Limb (tissue), 2 donors: ENCODE results near the gene RGS19.
"Not testable (repeated sequence)": the region's sequence is repeated elsewhere in the genome, so short reads cannot be mapped to it uniquely, and the experiment has no call there.

Experiments
- DNase-seq, 2 donors: peaks; one replicate each; pipeline ENCODE4 v3.0.0-alpha.2; 2016; ENCODE audit errors: extremely low spot score in 2 of 2

Gene RGS19

DNA sequence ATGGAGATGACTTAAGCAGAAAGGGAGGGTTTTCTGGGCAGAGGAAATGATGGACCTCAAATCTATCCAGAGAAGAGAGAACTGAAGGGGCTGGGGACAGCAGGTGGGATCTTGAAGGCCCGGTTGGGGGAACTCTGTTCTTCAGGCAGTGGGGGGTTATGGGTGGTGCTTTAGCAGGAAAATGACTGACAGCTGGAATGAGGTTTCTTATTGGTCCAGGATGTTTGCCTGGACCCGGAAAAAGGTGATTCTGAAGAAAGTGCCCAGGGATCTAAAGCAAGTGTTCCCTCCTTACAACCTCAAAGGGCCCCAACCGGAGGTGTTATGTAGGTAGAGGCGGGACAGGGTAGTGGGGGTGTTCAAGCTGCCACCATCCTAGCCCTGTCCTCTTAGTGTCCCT is 16.1 kb upstream of the RGS19 start:
- no peak for DNase-seq

DNA sequence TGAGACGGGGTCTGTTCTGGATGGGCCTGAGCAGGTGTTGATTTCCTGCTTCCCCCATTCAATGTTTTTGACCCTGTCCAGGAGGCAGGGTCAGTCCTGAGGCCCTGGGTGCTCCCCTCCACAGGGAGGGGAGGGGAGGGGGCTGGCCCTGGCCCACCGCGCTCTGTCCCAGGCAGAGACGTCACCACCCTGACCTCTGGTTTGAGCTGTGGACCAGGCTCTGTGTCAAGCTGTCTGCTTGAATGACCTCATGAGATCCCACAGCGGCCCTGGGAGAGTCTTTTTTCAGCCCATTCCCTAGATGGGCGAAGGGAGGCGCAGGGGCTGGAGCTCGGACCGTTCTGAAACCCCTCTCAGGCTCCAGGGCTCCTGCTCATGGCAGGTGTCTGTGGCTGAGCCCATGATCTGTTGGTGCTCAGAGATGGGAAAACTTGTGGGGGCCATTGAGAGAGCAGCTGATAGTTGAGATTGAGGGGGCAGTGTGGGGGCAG is 13.7 kb upstream of the RGS19 start:
- no peak for DNase-seq

DNA sequence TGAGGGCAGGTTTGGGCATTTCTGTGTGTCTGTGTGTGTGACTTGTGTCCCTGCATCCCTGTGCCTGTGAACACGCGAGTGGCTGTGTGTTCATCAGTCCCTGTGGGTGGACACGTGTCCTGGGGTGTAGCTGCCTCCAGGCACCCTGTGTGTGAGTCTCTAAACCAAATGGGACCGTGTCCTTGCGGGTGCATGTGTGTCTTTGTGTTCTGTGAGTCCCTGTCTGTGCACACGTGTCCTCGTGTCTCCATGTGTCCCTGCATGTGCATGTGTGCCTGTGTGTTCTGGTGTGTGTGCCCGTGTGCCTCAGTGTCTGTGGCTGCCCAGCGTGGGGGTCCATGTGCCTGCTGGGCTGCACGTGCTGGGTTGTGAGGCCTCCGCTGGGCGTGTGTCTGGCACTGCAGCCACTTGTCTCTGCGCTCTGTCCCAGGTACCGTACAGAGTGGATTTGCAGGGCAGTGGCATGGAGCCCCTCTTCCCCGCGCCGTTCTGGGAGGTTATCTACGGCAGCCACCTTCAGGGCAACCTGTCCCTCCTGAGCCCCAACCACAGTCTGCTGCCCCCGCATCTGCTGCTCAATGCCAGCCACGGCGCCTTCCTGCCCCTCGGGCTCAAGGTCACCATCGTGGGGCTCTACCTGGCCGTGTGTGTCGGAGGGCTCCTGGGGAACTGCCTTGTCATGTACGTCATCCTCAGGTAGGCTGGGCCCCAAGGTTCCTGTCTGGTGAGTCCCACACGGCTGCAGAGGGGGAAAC is 13.1 kb upstream of the RGS19 start:
- no peak for DNase-seq

DNA sequence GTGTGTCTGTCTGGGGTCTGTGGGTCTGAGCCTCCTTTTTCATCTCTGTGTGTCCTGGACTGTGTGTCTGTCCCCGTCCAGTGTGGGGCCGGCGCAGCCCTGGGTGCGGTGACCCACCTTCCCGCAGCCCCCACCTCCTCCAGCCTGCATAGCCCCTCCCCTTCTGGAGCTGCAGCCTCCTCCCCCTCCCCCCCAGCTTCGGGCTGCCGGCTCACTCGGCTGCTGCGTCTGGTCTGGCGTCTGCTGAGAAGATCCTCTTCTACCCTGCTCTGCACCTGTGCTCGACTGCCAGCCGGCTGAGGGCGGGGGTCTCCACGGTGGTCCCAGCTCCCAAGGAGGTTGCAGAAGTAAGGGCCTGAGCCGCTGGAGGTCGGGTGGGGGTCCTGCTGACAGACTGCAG is 12.5 kb upstream of the RGS19 start:
- peak in 1 of 2 donors; percentile 68 for DNase-seq

DNA sequence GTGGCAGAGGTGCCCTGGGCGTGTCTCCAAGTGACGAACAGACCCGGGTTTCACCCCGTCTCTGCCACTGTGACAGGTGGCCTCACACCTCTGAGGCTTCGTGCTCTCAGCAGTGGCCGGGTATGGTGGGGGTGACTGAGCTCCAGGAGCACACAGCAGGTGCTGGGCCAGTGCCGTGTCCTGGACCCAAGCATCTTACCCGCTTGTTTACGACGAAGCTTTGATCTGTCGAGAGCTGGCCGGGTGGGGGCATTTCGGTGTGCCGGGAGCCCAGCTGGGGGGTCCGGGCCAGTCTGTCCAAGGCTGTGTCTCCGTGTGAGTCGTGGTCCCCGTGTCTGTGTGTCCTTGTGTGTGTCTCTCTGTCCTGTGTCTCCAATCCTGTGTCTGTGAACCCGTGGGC is 12.0 kb upstream of the RGS19 start:
- DNase-seq: no peak

DNA sequence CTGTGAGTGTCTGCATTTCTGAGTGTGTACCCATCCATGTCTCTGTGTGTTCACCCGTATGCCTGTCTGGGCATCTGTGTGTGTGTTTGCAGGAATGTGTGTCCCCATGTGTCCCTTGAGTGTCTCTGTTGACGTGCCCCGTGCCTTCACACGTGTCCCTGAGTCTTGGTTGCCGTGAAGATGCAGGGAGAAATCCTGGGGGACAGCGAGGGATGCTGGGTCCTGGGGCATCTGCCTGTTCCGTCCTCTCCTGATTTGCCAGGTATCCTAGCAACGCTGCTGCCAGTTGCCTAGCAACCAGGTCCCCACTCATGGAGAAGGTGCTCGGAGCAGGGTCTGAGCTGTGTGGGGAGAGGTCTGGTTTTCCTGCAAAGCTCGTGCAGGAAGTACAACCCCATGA is 10.8 kb upstream of the RGS19 start:
- peak in 1 of 2 donors; percentile 68 for DNase-seq

DNA sequence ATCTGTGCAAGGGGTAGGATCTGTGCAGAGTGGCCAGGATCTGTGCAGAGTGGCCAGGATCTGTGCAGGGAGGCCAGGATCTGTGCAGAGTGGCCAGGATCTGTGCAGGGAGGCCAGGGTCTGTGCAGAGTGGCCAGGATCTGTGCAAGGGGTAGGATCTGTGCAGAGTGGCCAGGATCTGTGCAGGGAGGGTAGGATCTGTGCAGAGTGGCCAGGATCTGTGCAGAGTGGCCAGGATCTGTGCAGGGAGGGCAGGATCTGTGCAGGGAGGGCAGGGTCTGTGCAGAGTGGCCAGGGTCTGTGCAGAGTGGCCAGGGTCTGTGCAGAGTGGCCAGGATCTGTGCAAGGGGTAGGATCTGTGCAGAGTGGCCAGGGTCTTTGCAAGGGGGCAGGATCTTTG is 9.3 kb upstream of the RGS19 start:
- DNase-seq: not testable (repeated sequence)

DNA sequence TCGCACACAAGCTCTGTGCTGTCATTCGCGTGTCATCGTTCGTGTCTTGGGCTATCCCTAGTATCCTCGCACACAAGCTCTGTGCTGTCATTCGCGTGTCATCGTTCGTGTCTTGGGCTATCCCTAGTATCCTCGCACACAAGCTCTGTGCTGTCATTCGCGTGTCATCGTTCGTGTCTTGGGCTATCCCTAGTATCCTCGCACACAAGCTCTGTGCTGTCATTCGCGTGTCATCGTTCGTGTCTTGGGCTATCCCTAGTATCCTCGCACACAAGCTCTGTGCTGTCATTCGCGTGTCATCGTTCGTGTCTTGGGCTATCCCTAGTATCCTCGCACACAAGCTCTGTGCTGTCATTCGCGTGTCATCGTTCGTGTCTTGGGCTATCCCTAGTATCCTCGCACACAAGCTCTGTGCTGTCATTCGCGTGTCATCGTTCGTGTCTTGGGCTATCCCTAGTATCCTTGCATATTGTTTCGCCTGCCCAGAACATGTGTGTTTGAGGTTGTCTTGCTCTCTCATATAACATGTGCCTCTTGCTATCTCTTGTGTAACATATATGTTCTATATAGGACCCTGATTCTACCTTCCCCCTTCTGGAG is 8.0 kb upstream of the RGS19 start:
- not testable (repeated sequence) for DNase-seq

DNA sequence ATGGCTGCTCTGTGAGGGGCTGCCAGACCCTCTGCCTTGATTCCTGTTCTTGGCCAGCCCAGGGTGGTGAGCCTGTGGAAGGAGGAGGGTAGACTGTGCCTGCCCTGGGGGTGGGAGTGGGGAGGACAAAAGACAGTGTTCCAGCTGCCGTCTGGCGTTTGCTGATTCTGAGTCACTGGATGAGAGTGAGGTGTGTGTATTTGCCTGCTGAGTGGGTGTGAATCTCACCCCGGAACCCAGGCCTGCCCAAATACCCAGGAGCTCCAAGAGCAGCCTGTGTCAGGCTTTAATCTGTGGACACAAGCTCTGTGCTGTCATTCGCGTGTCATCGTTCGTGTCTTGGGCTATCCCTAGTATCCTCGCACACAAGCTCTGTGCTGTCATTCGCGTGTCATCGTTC is 7.5 kb upstream of the RGS19 start:
- DNase-seq: no peak

DNA sequence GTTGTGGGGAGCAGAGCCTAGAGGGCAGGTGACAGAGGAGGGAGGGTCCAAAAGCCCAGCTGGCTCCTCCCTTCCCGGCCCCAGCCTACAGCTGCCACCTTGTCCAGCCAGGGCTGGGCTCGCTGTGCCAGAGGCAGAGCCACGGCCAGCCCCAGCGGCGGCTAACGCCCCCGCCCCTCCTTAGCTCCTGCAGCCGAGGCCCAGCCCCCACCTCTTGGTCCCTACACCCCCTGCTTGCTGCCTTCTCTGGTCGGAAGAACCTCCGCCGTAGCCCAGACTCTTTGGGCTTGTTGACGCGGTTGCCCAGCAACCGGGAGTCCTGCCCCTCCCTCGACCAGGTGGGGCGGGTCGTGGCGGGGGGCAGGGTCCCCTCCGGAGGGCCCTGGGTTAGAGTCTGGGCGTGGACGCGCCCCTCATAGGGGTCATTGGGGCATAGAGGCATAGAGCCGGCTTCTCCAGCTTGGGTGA is 5.4 kb upstream of the RGS19 start:
- no peak for DNase-seq

DNA sequence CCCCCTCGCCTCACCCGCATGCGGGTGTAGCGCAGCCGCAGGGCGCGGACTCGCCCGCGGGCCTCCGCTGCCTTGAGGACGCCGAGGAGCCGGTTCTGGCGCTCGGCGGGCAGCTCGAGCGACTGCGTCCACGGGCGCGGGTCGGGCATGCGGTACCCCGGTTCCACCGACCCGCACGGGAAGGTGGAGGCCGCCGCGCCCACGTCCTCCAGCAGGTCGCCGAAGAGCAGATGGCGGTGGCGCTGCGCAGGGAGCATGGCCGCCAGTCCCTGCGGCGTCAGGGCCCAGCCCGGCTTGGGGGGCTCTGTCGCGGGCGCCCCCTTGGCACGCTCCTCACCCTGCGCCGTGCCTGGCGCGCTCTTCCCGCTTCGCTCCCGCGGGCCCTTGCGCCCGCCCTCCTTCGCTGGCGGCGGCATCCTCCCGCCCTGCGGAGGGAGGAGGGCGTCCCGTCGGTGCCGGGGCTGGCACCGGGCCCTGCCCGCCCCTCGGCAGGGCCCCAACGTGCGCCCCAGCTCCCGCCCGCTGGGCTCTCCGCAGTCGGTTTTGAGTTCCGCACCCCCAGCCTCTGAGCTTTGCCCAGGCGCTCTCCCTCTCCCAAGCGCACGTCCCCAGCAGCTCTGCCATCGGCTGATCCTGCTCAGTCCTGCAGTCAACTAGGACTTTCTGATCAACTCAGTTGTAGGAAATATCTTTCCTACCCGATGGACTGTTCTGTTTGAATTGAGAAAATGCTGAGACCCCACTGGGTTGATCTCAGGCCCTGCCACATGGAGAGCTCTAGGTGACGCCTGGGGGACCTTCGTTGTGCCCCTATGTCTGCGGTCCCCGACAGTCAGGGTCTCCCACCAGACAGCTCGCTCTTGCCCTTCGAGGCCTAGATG is 4.7 kb upstream of the RGS19 start, which contains the start of gene LKAAEAR1:
Gene LKAAEAR1 (minus strand): TSS at position 595 of the 881 bp plus-strand sequence. CDS start 179 bp downstream, at position 416.
- no peak for DNase-seq

DNA sequence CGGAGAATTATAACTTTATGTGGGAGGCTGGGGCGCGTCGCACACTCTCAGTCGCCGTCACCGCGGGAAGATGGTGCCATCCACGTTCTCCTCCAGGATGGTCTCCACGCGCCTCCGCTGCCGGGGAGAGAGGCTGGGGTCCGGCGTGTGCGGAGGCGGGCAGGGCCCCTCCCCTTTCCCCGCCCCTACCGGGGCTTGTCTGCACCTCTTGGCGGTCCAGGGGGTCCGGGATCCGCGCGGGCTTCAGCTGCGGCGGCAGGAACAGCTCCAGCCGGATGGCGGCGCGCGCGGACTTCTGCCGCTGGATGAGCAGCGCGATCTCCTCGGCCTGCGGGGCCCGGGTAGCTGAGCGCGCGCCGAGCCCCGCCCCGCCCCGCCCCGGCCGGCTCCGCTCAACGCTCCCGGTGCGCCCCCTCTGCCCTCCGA is 4.1 kb upstream of the RGS19 start:
- DNase-seq: peak; percentile 60 to 86

DNA sequence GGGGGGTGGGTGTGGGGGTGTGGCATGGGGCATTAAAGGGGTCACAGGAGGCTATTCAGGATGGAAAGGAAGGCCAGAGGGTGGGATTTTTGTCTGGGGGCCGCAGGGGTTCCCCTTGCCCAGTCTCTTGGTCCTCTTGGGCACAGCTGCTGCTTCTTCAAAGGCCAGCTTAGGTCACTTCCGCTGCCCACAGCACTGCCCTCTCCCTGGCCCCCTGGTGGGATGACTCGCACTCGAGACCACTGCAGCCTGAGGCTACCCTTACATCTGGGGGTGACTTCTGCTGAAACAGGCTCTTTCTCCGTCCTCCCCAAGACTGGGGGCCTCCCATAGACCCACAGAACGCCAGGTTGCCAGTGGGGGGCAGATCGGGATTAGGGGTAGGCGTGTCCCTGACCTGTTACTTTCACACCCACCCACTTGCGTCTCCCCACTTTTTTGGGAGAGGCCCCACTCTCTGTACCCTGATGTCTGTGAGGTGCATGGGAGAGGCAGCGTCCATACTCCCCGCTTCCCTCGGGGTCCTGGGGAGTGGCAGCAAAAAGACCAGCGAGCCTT is 3.6 kb upstream of the RGS19 start:
- DNase-seq: no peak

DNA sequence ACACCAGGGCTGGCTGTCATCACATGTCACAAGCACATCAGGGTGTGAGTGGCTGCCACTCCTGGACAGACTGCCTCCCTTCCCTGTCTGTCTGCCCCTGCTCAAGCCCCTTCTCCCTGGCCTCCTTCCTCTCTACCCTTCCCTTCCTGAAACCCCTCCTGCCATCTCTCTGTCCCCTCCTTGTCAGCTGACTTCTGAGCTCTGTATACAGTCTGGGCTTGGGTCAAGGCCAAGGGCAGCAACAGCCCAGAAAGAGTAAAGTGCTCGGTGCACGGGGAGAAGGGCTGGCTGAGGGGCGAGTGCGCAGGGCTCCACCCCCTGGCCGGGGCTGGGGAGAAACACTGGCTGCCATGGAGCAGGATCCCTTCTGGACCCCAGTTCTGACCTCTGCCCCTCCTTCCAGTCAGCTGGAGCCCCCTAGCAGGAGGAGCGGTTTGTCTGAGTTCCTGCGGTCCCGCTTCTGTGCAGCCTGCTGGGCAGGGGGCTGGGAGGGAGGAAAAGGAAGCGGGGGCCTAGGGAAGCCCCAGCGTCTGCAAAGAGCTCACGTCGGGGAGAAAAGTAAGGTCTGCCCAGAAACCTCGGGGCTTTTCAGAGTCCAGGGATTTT is 2.9 kb upstream of the RGS19 start:
- no peak for DNase-seq

DNA sequence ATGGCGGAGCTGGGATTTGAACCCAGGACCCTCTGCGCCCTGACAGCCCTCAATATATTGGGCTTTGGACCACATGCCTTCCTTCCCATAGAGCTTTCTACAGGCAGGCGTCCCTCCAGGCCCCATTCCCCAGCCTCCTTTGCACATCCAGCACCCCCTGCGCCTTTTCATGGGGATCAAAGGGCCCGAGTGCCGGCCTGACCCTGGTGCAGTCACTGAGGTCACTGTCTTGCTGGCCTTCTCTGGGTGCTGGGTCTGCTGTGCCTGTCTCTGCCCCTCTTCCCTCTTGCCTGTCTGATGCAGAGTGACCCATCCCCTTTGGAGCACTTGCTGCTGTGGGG is 2.3 kb upstream of the RGS19 start:
- no peak for DNase-seq

DNA sequence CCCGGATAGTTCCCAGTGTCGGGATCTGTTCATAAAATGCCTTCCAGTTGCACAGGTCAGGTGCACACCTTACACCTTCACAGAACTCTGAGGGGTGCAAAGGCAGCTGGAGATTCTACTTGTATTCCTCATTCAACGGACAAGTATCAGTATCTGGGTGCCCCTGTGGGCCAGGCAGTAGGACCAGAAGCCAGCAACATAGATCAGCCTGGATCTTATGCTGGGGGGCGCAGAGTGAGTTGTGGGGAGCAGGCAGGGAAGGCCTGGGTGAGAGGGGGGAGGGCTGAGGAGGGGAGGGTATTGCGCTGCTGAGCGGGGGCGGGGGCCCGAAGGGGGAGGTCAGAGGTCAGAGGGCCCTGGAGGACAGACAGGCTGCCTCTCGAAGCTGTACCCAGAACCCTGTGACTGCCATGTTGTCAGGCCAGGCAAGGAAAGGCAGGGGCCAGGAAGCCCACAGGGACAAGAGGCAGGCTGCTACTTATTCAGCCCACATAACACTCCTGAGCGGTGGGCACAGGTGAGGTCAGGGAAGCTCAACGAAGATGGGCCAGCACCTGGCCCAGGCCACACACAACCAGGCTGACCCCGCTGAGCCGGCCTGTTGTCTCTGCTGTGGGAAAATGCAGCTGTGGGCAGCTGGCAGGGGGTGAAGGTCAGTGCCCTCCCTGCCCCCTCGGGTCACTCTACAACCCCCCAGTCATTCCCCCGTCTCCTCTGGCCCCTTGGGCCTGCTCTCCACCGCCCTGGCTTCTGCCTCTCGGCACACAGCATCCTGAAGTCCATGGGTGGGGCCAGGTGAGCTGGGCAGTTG is 1.7 kb upstream of the RGS19 start:
- DNase-seq: no peak

DNA sequence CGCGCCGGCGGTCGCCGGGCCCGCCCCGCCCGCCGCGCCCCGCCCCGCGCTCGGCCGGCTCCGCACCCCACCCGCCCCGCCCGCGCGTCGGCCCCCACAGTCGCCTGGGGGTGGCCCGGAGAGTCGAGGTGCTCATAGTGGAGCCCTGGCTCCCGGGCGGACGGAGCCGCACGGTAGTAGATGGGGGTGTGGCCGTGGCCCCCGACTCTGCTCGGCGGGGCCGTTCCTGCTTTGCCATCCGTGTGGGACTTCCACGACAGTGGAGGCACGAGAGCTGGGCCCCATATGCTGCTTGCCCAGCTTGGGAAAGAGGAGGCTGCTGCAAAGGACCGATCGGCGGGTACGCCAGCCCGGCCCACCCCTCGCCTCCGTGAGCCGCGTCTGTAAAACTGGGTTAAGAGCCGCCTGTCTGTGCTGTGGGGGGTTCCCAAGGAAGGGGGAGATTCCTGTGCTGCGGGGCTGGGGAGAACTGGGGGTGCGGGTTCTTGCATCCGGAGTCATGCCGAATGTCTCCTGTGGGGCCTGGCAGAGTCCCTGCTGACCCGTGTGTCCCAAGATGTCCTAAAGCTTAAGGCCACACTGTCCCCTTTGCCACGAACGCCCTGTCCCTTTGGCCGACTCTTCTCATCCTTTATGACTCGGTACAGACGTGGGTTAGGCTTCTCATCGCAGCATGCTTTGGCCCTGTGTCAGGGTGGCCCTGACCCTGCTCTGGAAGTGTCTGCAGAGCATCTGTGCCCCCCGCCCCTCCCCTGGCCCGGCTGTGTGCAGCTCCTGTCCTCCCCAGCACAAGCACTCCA is 895 bp upstream of the RGS19 start, which contains the start of gene OPRL1:
Gene OPRL1 (plus strand): TSS at position 70 of the 800 bp plus-strand sequence. CDS start 12,639 bp downstream, outside the sequence.
- DNase-seq: no peak

DNA sequence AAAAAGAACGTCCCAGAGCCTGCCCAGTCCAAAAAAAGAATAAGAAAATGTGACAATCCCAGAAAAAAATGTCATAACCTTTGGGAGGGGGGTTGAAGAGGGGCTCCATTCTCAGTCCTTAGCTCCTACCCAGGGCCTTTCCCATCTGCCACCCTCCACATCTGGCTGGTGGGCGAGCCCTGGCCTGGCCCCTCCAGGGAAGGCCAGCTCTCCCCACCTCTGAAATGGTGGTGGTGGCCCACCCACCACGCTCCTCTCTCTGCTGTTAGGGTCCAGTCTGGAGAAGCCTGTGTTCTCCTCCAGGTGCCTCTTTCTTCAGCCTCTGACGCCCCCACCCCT is 415 bp downstream of the RGS19 start:
- no peak for DNase-seq

DNA sequence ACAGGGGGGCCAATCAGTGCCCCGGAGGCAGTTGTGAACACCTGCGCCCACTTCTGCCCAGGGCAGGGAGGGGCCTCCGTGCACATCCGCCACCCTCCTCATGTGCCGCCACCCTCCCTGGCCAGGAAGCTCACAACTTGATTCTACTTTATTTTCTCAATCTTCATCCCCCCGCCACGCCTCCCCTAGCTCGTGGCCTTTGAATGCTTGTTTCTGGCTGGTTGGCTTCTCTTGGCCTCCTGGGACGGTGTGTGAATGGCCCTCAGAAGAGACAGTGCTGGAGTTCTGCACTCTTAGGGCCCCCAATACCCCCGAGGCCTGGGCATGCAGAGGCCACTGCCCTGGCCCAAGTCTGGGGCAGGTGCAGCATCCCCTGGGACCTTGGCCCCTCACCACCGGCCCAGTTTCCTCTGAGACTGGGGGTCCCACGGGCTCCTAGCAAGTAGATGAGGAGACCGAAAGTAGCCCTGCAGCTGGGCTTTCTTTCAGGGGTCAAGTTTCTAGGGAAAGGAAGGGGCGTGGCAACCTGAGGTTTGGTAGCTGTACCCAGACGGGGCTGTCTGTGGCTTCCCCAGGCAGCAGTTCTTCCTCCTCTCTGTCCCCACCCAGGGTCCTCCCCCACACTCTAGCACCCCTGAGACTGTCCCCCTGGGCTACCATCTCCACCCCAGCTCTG is 1.3 kb downstream of the RGS19 start:
- DNase-seq: no peak
